ENCODE results near the gene ST8SIA1. TPM values are rescaled to one million over a fixed set of nuclear protein-coding genes. Genes with fewer than 3 reads are reported as not detected.

Gene ST8SIA1
- total and polyA plus RNA-seq, 2 of the 8 experiments (the other 6 are each of a cell fraction or from before 2014, with no cell fraction given), result 1.9 to 4.4 TPM

GRCh38 chr12:22164139-22164538 is 170.4 kb downstream of the ST8SIA1 start (continued):
- TF ChIP-seq BCL11A (IDR thresholded peaks at IDR 0.05; ENCODE audit: low read depth in 2 of 2, low read length in 2 of 2), result no peak
- TF ChIP-seq POLR2AphosphoS5 (IDR thresholded peaks at IDR 0.05; ENCODE audit: low read depth, low read length), result no peak
- no peak for TF ChIP-seq TBP (IDR thresholded peaks at IDR 0.05; ENCODE audit: low read depth, low read length)
- no peak for TF ChIP-seq EGR1 (IDR thresholded peaks at IDR 0.05; ENCODE audit: borderline replicate concordance, low read depth, low read length)
- TF ChIP-seq TAF1 (IDR thresholded peaks at IDR 0.05; ENCODE audit: low read depth, low read length), result no peak
- no peak for TF ChIP-seq EZH2 (IDR thresholded peaks at IDR 0.05; ENCODE audit: low read depth, low read length, severe bottlenecking)
